ENCODE measurements around the gene MDFI.

- TF ChIP-seq CTCF (IDR thresholded peaks at IDR 0.05; ENCODE audit: poor library complexity, severe bottlenecking) (no peak), EZH2 (IDR thresholded peaks at IDR 0.05; ENCODE audit: borderline replicate concordance, insufficient read depth, low read length, poor library complexity, severe bottlenecking) (no peak), TAF1 (IDR thresholded peaks at IDR 0.05; ENCODE audit: low read depth) (no peak), SMC3 (conservative IDR thresholded peaks at IDR 0.05; ENCODE audit: poor library complexity) (no peak), EP300 (conservative IDR thresholded peaks at IDR 0.05; ENCODE audit: poor library complexity, severe bottlenecking) (no peak), REST (IDR thresholded peaks at IDR 0.05; ENCODE audit: borderline replicate concordance) (no peak), POLR2AphosphoS5 (IDR thresholded peaks at IDR 0.05) (no peak), RAD21 (conservative IDR thresholded peaks at IDR 0.05) (no peak)
These were observed 6.8 kb downstream of the MDFI start for GRCh38 chr6:41645007-41645618.

All from neural cell (in vitro differentiated cells).